Suppressor macrophage (primary cell): ENCODE results near the gene ARL4A.
A peak's percentile ranks its signal among the peaks of the same experiment; 100 is the strongest.

Experiments
- DNase-seq, 4 experiments: peaks; one replicate each; pipeline ENCODE4 v3.0.0-alpha.2; 2020 to 2022

The ARL4A gene

GRCh38 chr7:12726908-12727307, 39.5 kb downstream of the ARL4A start:
- DNase-seq = no peak

GRCh38 chr7:12727455-12728191, 40.2 kb downstream of the ARL4A start:
- DNase-seq = no peak

DNA sequence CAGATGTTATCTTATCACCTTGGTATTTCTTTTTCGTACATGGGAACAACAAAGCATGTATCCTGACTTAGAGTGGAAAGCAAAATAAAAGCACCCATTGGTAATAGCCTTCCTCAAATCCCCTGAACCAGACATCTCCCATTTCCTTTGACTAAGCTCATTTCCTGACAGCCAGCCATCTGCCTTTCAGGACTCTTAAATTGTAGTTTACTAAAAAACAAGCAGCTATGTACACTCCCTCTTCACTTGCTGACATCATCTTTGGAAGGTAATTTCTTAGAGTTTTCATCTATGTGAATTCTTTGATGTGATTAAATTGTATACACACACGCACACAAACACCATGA, 40.7 kb downstream of the ARL4A start:
- DNase-seq = no peak

GRCh38 chr7:12729112-12729511, 41.7 kb downstream of the ARL4A start:
- DNase-seq = peak; percentile 73 to 85 (median 80)

GRCh38 chr7:12730523-12730922, 43.1 kb downstream of the ARL4A start:
- DNase-seq = peak in 1 of 4 experiments; percentile 11

- DNase-seq = no peak
Measured at GRCh38 chr7:12731214-12731656, 43.8 kb downstream of the ARL4A start.

DNA sequence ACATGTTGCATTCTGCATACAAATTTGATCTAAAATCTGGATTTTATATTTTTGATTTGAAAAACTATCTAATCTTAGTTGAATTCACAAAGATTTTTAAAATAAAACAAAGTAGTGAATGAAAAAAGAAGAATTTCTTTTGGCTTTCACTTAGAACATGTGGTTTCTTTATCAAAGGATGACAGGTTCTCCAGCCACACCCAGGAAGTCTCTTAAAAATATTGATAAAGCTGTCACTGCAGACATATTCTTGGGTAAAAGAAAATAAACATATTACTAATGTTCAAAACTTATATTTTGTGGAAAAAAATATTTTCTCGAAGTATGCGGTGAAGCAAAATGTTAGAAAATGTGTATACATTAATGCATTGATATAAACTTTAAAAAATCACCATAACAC, 44.3 kb downstream of the ARL4A start:
- no peak for DNase-seq

DNA sequence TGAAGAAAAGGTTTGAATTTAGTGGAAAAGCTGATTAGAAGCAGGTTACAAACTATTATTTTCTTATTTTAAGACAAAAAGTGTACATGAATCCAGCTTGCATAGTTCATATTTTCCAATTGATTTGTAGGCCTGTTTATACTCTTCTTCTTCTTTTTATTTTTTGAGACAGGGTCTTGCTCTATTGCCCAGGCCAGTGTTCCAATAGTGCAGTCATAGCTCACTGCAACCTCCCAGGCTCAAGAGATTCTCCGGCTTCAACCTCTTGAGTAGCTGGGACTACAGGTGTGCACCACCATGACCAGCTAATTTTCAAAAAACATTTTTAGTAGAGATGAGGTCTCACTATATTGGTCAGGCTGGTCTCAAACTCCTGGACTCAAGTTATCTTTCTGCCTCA, 45.0 kb downstream of the ARL4A start:
- DNase-seq = no peak

DNA sequence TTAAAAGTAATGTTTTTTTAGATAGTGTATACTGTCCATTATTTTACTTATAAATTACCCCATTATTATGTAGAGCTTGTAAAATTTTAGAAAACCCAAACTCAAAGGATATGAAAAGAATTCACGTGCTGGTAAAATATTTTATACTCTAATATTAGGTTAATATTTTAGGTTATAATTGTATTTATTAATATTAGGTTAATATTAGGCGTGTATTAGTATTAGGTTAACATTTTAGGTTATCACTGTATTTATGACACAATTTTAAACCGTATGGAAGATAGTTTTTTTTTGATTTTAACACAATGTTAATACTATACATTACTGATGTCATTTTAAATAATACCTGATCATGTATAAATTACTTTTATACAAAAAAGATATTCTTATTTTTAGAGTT, 48.5 kb downstream of the ARL4A start:
- no peak for DNase-seq

GRCh38 chr7:12737373-12737772, 49.9 kb downstream of the ARL4A start:
- DNase-seq = no peak

GRCh38 chr7:12737836-12738235, 50.4 kb downstream of the ARL4A start:
- DNase-seq = no peak

DNA sequence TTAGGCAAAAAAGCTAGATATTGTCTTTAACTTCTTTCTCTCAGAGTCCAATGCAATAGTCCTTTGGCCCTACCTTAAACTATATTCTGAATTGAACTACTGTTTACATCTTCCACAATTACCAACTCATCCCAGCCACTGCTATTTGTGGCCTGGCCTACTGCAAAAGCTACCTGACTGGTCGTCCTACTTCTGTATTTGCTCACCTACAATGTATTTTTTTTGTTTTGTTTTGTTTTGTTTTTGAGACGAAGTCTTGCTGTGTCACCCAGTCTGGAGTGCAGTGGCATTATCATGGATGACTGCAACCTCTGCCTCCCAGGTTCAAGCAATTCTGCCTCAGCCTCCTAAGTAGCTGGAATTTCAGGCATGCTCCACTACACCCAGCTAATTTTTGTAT, 51.2 kb downstream of the ARL4A start:
- DNase-seq = no peak
